ENCODE measurements around the gene EYS. TPM values are rescaled to one million over a fixed set of nuclear protein-coding genes. Genes with fewer than 3 reads are reported as not detected.
A peak's percentile ranks its signal among the peaks of the same experiment; 100 is the strongest.

The EYS gene
- total and polyA plus RNA-seq, 9 of the 15 experiments (the other 6 are each of a cell fraction or from before 2014, with no cell fraction given): 0.03 to 0.36 (median 0.10) TPM; not detected in 2

DNA sequence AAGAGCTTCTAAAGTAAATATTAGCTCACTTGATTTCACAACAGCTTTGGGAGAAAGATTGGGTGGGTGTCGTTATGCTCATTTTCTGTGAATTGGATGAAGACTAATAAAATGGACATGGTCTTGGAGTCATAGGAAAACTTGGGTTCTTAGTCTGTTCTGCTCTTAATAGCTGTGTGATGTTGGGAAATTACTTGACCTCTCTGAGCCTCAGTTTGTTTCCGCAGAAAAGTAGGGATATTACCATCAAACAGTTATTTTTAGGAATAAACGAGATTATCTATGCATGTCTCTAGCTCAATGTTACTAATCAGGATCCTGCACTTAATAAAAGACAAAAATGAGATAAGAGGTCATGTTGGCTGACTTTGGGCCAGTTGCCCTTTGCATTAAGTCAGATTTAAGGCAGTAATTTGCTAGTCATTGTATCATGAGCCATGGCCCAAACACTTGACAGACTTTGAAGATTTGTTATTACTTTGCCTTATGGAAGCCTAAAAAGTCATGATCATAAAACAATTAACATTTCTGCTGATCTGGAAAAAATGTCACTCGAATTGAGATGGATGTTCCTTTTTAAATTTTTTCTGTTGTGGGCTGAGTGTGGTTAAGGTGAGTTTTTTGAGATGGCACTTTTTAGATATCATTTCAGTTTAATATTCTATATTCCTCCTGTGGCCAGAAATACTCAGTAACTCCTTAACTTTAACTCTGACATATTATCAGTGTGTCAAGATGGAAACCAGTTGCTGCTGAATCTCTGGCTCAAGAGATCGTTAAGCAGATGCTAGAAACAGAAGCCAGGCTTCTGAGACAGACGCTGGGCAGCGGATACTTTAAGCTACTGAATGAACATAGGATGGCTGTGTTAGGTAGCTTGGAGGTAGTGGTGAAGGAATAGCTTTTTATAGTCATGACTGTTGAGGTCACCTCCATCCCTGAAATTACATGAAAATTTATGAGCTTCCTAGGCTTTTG is 1779.8 kb downstream of the EYS start:
- Histone ChIP-seq H3K9ac (ENCODE audit: insufficient read depth in 1 of 2, low read depth in 2 of 2, low read length in 2 of 2) (no peak overlapping the region), H3K4me3 (no peak overlapping the region), H3K4me1 (replicated peaks in 1 of 2; ENCODE audit: control insufficient read depth in 2 of 2, insufficient read depth in 2 of 2, low read length in 2 of 2) (no peaks in the 10 kb centered on the region), H2AFZ (ENCODE audit: low read depth, low read length) (no peak overlapping the region), H3K4me2 (ENCODE audit: insufficient read depth, low read length) (no peak overlapping the region), H3K9me1 (ENCODE audit: control insufficient read depth, insufficient read depth, low read length) (no peaks in the 10 kb centered on the region), H3K79me2 (ENCODE audit: control insufficient read depth, insufficient read depth, low read length) (no peaks in the 10 kb centered on the region), H4K20me1 (replicated peaks; ENCODE audit: control insufficient read depth, insufficient read depth, low read length) (no peaks in the 10 kb centered on the region), H3K27ac (ENCODE audit: extremely low read depth, low read depth, low read length) (no peak overlapping the region), H3K36me3 (ENCODE audit: control insufficient read depth, insufficient read depth, low read length) (no peaks in the 10 kb centered on the region), H3K9me3 (replicated peaks; ENCODE audit: control insufficient read depth, insufficient read depth, low read depth, low read length) (no peaks in the 10 kb centered on the region), H3K27me3 (ENCODE audit: control insufficient read depth in 2 of 2, insufficient read depth in 2 of 2, low read length in 2 of 2) (no peaks in the 10 kb centered on the region)
- no peak for ATAC-seq
- ChIA-PET POLR2A (no interaction called here), CTCF (ENCODE audit: low intra/inter-chr PET ratio) (no interaction called here)
- TF ChIP-seq, protein P1, sequence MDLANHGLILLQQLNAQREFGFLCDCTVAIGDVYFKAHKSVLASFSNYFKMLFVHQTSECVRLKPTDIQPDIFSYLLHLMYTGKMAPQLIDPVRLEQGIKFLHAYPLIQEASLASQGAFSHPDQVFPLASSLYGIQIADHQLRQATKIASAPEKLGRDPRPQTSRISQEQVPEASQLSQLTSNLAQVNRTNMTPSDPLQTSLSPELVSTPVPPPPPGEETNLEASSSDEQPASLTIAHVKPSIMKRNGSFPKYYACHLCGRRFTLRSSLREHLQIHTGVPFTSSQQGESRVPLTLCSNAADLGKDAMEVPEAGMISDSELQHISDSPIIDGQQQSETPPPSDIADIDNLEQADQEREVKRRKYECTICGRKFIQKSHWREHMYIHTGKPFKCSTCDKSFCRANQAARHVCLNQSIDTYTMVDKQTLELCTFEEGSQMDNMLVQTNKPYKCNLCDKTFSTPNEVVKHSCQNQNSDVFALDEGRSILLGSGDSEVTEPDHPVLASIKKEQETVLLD (IDR thresholded peaks at IDR 0.05): no peak
- TF ChIP-seq, protein P2, sequence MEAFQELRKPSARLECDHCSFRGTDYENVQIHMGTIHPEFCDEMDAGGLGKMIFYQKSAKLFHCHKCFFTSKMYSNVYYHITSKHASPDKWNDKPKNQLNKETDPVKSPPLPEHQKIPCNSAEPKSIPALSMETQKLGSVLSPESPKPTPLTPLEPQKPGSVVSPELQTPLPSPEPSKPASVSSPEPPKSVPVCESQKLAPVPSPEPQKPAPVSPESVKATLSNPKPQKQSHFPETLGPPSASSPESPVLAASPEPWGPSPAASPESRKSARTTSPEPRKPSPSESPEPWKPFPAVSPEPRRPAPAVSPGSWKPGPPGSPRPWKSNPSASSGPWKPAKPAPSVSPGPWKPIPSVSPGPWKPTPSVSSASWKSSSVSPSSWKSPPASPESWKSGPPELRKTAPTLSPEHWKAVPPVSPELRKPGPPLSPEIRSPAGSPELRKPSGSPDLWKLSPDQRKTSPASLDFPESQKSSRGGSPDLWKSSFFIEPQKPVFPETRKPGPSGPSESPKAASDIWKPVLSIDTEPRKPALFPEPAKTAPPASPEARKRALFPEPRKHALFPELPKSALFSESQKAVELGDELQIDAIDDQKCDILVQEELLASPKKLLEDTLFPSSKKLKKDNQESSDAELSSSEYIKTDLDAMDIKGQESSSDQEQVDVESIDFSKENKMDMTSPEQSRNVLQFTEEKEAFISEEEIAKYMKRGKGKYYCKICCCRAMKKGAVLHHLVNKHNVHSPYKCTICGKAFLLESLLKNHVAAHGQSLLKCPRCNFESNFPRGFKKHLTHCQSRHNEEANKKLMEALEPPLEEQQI (IDR thresholded peaks at IDR 0.05): no peak
- TF ChIP-seq SMAD2 (IDR thresholded peaks at IDR 0.05; ENCODE audit: low read depth, low read length) (no peak), NFE2 (IDR thresholded peaks at IDR 0.05; ENCODE audit: low read depth) (no peak), RBM25 (IDR thresholded peaks at IDR 0.05; ENCODE audit: low read depth, low read length, severe bottlenecking) (peak; percentile 75), MEF2D (tag; conservative IDR thresholded peaks at IDR 0.05; ENCODE audit: low read depth) (no peak), TRIM24 (IDR thresholded peaks at IDR 0.05) (no peak)
- in situ Hi-C loops (cut with MboI) (no loop called here), intact Hi-C loops (cut with micrococcal nuclease) (no loop called here)
- no peak for DNase-seq (ENCODE audit: extremely low read depth in 1 of 4, low spot score in 3 of 4)
- no TSS peak for BruUV-seq (replicated peaks)
- FAIRE-seq: no peak
- under 1% methylated on average over 7 of the region's 7 CpGs for WGBS (ENCODE audit: insufficient coverage, low coverage, missing lambda C conversion rate)
